Cortex of kidney (tissue), 1 donor: Measurements from ENCODE around the gene L3MBTL1.

Source experiments
- DNase-seq: peaks from one replicate; lab custom pipeline; 2025; lab: John Stamatoyannopoulos, UW

L3MBTL1 gene

DNA sequence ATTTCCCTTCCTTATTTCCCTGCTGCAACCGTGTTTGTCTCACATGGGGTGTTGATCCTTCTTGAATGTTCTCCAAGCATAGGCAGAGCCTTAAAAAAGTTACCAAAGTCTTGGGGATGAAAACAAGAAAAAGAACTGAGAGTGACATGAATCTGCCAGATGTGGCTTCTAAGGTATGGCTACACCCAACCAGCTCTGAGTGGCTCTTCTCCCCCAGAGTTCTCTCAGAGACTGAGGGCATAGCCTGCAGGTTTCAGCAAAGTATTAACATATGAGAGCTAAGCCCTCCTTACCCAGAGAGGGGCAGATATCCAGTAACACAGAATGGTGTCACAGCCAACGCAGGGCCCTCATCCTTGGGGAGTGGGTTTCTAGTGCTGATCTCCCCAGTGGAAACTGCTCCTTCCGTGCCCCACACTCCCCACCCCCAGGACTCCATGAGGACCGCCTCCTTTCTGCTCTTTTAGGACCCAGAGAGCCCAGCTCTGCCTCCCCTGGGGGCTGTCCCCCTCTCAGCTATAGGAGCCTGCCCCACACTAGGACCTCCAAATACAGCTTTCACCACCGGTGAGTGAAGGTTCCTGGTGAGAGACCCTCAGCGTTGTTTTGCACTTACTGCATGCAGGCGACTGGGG is 28.0 kb downstream of the L3MBTL1 start:
- DNase-seq = no peak

DNA sequence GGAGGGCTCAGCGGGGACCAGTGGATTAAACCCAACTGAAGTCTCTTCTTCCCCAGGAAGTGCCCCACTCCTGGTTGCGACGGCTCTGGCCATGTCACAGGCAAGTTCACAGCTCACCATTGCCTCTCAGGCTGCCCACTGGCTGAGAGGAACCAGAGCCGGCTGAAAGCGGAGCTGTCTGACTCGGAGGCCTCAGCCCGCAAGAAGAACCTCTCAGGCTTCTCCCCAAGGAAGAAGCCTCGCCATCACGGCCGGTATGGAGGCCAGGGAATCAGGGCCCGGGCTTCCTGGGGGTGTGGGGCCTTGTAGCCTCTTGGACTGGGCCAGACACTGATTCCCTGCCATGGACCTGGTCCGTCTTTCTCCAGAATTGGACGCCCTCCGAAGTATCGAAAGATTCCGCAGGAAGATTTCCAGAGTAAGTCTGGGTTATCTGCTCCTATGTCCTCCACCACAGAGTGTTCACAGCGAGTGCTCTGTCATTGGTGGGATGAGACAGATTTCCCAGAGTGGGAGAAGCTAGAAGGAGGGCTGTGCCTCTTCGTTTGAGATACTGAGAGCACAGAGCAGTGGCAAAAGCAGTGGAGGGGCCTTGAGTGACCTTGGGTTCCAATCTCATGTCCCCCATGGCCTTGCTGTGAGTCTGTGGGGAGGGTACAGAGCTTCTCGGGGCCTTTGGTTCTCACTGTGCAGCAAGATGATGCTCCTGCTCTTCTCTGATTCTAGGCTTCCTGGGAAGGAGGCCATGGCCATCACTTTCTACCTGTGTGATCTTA is 28.7 kb downstream of the L3MBTL1 start:
- DNase-seq = no peak

DNA sequence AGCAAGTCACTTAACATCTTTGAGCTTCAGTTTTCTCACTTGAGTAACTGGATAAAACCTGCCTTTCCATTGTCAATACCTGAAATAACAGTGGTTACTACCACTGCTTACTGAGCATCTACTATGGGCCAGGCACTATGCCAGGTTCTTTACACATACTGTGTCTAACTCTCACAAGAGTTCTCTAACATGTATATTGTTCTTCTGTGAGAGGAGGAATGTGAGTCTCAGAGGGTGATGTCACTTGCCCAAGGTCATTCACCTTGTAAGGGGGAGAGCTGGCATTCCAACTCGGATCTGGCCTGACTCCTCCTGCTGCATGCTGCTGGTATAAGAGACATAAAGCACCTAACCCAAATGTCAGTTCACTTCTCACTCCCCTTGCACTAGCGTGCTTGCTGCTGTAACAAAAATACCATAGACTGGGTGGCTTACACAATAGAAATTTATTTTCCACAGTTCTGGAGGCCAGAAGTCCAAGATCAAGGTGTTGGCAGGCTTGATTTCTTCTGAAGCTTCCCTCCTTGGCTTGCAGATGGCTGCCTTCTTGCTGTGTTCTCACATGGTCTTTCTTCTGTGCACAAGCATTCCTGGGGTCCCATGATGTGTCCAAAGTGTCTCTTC is 29.4 kb downstream of the L3MBTL1 start:
- no peak for DNase-seq

DNA sequence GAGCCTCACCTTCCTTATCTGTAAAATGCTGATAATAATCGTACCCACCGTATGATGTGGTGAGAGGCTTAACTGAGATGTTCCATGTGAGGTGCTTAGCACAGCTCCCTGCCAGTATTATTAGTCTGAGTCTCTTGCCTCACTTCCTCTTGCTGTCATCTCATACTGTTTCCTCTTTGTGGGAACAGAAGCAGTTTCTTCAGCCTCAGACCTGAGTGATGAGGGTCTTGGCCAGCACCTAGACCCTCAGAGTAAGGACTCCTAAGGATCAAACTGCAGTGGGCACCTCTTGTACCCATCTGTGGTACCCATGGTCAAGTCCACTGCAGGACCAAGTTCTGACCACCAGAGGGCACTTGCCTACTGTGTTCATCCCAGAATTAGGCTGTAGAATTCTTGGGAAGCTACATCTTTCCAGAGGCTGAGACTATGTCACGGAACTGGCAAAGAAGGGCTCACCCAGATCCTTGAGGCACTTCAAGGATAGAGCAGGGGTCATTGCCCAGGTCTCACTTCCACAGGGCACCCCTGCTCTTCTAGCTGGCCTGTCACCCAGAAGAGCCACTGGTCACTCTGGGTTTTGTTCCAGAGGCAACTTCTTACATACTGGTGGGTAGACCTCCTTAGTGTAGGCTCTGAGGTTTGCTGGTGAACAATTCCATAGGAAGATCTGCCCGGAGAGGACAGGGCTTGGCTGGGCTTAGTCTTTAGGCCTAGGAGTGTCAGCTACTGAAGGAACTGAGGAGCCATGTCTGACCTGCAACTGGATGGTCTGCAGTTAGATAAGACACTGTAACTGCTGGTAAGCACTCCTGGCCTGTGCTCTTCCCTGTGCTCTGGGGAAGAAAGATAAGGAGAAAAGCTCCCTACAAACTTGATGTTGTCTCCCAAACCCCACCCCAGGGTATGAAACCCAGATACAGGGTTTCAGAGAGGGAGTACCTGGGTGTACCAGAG is 30.7 kb downstream of the L3MBTL1 start:
- no peak for DNase-seq

DNA sequence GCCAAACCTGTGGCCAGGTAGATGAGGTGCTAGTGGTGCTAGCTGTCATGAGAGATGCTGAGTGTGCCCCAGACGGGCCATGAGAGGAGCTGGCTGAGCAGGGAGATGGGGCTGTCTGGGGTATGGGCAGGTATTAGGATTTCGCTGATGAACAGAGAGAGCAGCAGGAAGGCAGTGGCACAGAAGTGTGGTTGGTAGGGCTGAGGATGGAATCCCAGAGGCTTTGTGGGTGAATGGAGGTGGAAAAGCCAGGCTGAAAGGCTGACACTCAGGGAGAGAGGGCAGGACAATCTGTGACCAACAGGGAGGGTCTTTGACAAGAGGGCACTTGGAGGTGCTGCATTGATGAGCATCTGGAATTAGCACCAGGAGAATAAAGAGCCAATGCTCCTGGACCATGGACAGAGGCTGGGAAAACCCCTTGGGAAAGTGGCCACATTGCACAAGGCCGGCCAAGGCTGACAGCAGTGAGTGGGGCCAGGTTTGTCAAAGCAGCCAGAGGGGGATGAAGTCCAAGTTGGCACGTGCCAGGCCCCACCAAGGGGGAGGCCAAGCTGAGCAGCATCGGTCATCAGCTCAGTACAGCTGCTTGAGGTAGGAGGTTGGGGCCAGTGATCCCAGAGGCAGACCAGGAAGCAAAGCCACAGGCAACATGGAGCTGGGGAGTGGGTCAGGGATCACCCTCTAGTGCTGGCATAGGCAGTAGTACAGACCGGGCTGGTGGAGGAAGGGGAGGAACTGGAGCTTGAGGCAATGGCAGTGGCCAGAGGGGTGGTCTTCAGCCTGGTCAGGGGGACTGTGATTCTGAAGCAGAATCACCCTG is 31.6 kb downstream of the L3MBTL1 start:
- DNase-seq = no peak

DNA sequence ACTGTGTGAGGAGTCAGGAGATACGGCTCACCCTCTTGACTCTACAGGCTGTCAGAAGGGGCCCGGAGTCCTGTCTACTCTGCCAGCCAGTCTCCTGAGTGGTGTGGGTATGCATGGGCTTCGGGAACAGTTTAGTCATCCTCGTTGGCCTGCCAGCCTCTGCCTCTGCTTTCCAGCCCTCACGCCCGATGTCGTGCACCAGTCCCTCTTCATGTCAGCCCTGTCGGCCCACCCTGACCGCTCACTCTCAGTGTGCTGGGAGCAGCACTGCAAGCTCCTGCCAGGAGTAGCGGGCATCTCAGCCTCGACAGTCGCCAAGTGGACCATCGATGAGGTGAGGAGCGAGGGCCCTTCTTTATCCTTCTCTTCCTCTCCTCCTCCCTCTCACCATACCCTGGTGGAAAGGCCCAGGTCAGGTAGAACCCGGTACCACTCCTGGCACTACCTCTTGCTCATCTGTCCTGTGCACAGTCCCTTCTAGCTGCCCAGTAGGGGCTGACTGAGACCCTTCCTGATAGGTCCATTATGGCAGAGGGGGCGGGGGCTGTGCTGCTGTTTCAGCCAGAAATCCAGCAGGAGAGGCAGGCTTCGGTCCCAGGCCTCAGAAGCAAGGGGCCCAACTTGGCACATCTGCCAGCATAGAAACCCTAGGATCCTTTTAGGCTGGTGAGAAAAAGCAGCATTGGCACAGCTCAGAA is 32.6 kb downstream of the L3MBTL1 start:
- DNase-seq = no peak

DNA sequence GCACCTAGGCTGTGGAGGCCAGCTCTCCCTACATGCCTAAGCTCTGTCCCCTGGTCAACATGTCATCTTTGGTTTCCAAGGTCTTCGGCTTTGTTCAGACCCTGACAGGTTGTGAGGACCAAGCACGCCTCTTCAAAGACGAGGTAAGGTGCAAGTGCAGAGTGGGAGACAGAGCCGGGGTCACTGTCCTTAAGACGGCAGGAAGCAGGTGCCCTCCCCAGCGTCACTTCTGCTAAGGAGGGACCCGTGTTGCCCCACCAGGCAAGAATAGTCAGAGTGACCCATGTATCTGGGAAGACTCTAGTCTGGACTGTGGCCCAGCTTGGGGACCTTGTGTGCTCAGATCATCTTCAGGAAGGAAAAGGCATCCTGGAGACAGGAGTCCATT is 33.2 kb downstream of the L3MBTL1 start:
- no peak for DNase-seq

DNA sequence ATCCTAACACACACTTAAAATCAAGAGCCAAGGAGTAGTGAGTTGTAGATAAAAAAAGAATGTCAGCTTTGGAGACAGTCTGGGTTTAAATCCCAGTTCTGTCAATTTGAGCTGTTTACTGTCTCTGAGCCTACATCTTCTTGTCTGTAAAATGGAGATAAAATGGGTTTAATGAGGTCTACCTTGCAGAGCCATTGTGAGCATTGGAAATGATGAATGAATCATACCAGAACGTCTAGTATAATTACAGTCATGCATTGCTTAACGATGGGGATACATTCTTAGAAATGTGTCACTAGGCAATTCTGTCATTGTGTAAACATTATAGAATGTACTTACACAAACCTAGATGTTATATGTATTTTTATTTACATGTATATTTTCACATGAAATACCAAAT is 33.7 kb downstream of the L3MBTL1 start:
- no peak for DNase-seq

DNA sequence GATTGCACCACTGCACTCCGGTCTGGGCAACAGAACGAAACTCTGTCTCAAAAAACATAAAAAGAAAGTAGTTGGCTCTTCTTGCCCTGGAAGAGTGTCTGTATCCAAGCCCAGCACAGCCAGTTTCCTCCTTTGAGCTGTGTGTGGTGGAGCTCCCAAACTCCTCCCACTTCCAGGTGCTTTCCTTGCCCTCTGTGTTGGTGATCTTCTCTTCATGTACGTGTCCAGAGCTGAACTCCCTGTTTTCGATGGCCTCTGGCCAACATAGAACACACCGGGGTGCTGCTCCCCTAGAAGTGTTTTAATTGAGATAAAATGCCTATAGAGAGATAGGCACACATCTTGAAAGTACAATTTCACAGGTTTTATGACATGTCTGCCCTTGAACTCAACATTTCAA is 34.7 kb downstream of the L3MBTL1 start:
- no peak for DNase-seq

DNA sequence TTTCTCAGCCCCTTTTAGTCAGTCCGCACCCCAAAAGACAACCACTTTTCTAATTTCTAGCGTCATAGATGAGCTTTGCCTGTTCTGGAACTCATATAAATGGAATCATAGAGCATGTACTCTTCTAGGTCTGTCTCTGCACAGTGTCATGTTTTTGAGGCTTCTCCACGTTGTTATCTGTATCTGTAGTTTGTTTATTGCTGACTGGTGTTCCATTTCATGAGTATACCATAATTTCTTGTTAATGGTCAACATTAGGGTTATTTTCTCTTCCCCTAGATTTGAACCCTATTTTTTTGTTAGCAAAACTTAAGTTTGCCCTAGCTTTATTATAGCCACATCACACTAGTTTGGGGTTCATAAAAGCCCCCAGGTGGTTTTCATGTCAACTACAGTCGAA is 35.2 kb downstream of the L3MBTL1 start:
- no peak for DNase-seq

DNA sequence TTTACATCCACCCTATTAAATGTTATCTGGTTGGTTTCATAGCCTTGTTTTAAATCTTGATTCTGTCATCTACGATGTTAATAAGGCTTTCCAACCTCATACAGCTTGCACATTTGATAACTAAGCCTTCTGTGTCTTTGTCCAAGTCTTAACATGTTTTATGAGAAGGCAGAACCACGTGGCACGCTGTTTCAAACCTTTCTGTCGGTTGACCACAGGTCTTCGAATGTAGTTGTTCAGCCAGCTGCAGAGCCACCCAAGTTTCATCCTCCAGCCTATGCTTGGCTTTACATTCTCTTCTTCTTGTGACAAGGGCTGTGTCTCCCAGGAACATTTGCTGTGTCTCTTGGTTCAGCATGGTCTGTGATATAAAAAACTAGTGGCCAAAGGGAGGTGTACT is 35.6 kb downstream of the L3MBTL1 start:
- DNase-seq = no peak

DNA sequence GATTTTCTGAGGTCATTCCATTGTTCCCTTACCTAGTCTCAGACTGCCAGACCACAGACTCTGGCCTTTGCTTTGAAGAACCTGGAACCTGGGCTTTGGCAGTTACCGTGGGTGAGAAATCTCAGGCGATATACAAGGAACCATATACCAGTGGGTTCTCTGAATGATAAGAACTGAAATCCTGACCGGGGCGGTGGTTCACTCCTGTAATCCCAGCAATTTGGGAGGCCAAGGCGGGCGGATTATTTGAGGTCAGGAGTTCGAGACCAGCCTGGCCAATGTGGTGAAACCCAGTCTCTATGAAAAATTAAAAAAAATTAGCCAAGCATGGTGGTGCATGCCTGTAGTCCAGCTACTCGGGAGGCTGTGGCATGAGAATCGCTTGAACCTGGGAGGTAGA is 37.0 kb downstream of the L3MBTL1 start:
- no peak for DNase-seq

DNA sequence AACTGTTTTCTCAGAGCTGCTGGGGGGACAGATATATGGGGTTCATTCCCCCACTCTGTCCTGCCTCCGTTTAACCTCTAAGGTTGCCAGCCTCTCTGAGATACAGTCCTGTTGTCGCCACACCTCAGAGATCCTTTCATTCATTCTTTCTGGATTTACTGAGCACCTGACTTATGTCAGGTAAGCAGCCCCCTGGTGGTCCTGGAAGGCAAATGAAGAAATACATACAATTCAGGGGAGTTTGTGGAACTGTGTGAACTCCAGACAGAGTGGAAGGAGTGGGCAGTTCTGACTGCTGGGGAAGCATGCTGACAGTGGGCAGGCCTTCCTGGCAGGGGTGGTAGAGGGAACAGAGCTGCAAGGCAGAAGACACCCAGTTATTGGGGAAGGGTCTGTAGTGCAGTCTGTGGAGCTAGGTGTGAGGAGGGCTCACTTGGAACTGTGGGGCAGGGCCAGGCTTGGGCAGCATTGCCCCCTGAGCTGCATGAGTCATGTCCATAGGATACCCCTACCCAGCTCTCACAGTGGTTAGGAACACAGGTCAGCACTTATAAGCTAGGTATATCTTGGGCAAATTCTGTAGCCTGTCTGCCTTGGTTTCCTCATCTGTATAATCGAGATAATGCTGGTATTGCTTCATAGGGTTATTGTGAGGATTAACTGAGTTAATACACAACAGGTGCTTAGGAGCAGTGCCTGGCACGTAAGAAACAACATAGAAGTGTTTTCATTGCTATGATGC is 38.5 kb downstream of the L3MBTL1 start:
- DNase-seq = no peak

DNA sequence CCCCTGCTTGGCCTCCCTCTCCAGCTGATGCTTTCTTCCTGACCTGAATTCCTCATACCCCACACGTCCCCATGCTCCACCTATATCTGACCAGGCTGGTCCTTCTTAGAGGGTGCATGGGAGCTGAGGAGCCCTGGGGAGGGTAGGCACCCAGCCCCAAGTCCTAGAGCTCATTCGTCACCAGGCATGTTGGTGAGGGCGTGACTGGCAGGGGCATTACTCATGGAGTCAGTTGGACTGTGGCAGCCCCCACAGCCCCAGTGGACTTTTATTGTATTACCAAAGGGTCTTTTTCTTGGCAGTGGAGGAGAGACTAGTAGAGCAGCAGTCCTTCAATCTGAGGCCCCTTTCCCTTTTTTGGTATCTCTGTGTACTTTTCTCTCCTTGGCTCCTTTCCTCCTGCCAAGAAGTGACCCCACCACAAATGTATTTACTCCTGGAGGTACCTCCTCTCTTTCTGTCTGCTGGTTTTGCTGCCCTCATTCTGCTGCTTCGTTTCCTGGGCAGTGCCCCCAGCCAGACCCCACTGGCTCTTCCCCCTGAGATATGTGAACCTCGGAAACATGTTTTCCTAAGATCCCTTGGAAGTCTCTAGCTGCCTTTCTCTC is 40.9 kb downstream of the L3MBTL1 start:
- no peak for DNase-seq

DNA sequence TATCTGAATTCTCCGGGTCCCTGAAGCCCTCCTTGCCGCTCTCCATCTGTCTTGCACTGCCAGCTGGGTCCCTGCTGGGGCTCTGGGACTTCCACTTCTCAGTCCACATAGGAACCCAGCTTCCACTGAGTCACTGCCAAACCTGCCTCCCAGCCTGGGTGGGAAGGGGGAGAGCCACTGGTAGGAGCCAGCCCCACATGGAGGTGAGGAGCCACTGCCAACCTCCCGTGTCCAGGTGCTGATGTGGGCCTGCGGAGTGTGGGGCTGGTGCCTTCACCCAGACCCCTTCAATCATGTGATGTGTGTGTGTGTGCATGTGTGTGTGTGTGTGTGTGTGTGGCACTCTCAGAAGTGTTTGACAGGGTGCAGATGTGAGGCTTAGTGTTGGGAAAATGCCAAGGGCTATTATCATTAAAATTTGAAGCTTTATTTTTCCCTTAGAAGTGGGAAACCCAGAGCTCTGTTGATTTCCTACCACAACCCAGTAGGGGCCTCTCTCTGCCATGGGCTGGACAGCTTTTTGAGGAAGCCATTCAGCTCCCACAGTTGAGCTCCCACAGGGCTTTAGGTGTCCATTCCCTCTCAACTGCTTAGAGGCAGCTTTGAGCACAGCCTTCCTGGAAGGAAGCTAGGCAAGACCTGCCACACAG is 42.0 kb downstream of the L3MBTL1 start:
- no peak for DNase-seq

DNA sequence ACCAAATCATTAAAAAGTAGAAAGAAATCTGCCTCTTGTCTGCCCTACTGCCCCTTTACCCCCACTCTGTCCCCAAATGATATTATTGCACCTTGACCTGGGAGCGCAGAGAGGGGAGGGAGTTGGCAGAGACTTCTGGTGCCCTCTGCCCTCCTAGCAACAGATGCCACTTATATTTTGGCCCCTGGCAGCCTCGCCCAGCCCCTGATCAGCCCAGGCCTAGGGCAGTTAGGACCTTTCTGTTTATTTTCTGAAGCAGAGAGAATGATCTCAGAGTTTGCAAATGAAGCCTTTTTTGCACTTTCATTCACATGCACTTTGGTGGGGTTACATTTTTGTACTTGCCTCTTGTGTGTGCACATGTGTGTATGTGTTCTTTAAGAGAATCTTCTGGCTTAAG is 43.0 kb downstream of the L3MBTL1 start:
- DNase-seq = no peak

DNA sequence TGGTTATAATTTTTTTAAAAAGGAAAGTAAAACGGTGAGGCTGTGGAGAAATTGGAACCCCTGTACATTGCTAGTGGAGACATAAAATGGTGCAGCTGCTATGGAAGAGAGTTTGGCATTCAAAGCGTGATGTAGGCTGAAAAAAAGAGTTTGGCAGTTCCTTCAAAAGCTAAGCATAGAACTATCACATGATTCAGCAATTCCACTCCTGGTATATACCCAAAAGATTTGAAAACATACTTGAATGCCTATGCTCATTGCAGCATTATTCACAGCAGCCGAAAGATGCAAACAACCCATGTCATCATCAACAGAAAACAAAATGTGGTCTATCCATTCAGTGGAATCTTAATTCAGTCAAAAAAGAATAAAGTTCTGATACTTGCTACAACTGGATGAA is 46.9 kb downstream of the L3MBTL1 start:
- DNase-seq = no peak

DNA sequence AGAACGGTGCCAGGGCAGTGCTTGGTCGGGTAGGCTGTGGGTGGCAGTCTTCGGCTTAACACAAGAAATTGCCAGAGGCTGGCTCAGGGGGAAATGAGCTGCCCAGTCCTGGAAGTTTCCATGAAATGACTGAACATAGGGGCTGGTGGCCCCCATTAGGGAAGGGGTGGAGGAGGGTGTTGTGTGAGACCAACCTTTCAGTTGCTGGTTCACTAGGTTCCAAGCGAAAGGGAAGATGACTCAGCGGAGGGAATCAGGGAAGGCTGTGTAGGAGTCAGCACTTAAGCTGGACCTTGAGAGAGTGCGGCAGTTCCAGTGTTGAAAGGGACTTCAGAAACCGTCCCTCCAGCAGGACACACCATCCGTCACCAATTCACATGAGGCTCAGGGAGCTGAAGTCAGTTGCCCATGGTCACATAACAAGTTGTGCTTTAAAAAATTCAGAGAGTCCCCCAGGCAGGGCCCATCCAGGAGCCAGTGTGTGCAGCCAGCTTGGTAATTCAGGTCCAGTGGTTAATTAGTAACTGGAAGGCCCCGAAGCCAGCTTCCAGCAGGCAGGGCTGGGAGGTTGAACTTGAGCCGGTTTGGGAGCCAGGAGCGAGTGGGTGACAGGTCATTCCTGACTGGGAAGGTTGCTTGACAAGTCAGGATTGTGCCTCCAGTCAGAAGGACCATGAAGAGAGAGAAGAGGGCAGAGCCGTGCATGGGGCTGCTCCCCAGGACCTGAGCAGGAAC is 51.1 kb downstream of the L3MBTL1 start, which contains the start of gene SGK2:
TSS of gene SGK2 (plus strand) at position 616 of the 735 bp plus-strand sequence. CDS start 7,469 bp downstream, outside the sequence.
- DNase-seq = no peak
